A549 (cell line): ENCODE data around the gene LOC128125822.

ENCODE experiments used
- ATAC-seq, 2 experiments: fragments of 200-7000 bp in 1 of 2; fragments of >200 bp in 1 of 2; cut with Nextera tagmentation in 1 of 2; cut with Tn5 transposase in 1 of 2; 3 replicates each; pipeline versions ENCODE4 v1.8.0 to v1.9.1; 2018 to 2020; ENCODE audit warnings: mild to moderate bottlenecking in 1 of 2, moderate library complexity in 1 of 2
- CTCF ChIA-PET: fragments of 300-600 bp; sonication (Branson Sonifier 250); formaldehyde crosslinking; extraction: SDS; loops from one replicate; lab custom pipeline; 2021; ENCODE audit warnings: antibody characterized with exemption, inconsistent platforms; lab: Yijun Ruan, JAX
- POLR2A ChIA-PET: fragments of 350-600 bp; formaldehyde crosslinking; extraction: SDS; loops from one replicate; lab custom pipeline; 2021; ENCODE audit warnings: antibody characterized with exemption, inconsistent platforms; lab: Yijun Ruan, JAX
- DNase-seq, 2 experiments: peaks; one replicate each; pipeline versions ENCODE4 v3.0.0 to v3.0.0-alpha.2; 2011 to 2016; ENCODE audit warnings: low read depth in 1 of 2, low spot score in 1 of 2
- FAIRE-seq: peaks from 2 replicates; lab custom pipeline; 2011; peaks lifted over from hg19 to GRCh38; lab: Jason Lieb, UNC
- H3K27ac ChIP-seq, 2 experiments: fragments of >200 bp; sonication (Bioruptor Twin); formaldehyde crosslinking; 3 replicates each; pipeline ENCODE4 v1.5.1; 2016 to 2017
- H3K4me1 ChIP-seq: fragments of >200 bp; sonication (Bioruptor Twin); formaldehyde crosslinking; 3 replicates; pipeline ENCODE4 v1.6.1; 2016
- H3K4me2 ChIP-seq: fragments of >200 bp; sonication (Bioruptor Twin); formaldehyde crosslinking; 3 replicates; pipeline ENCODE4 v1.6.1; 2016
- H3K4me3 ChIP-seq: fragments of >200 bp; sonication (Bioruptor Twin); formaldehyde crosslinking; 3 replicates; pipeline ENCODE4 v1.5.1; 2016
- H3K9me3 ChIP-seq: fragments of >200 bp; sonication (Bioruptor Twin); formaldehyde crosslinking; 3 replicates; pipeline ENCODE4 v1.6.1; 2016
- CBX2 ChIP-seq: fragments of 200-600 bp; sonication (generic); IDR thresholded peaks from 2 replicates; pipeline ENCODE4 v1.6.1; 2016; ENCODE audit warnings: low read depth, mild to moderate bottlenecking, borderline replicate concordance
- CHD4 ChIP-seq: fragments of 200-600 bp; sonication (generic); IDR thresholded peaks from 2 replicates; pipeline ENCODE4 v1.6.1; 2016; ENCODE audit warnings: antibody characterized with exemption, mild to moderate bottlenecking, borderline replicate concordance
- E2F6 ChIP-seq: IDR thresholded peaks from 2 replicates; pipeline ENCODE4 v1.6.1; 2012; ENCODE audit warnings: low read depth, borderline replicate concordance
- ELK1 ChIP-seq: fragments of 150-350 bp; IDR thresholded peaks from 2 replicates; pipeline ENCODE4 v1.6.1; 2014; ENCODE audit warnings: low read depth, mild to moderate bottlenecking, low read length
- FOSB ChIP-seq: fragments of 250-450 bp; sonication (Bioruptor Pico); IDR thresholded peaks from 2 replicates; pipeline ENCODE4 v1.5.0; 2020; ENCODE audit warnings: mild to moderate bottlenecking, moderate library complexity
- FOXS1 ChIP-seq: fragments of 250-450 bp; sonication (Bioruptor Pico); IDR thresholded peaks from 2 replicates; pipeline ENCODE4 v1.5.0; 2020; ENCODE audit warnings: mild to moderate bottlenecking, moderate library complexity
- HMGXB4 ChIP-seq: fragments of 250-450 bp; sonication (Bioruptor Pico); IDR thresholded peaks from 2 replicates; pipeline ENCODE4 v1.5.0; 2021; ENCODE audit warnings: mild to moderate bottlenecking, moderate library complexity, borderline replicate concordance
- HOXA7 ChIP-seq: fragments of 250-450 bp; sonication (Bioruptor Pico); IDR thresholded peaks from 2 replicates; pipeline ENCODE4 v1.5.0; 2020; ENCODE audit warnings: mild to moderate bottlenecking, moderate library complexity
- JUNB ChIP-seq: fragments of >200 bp; sonication (Bioruptor Twin); formaldehyde crosslinking; IDR thresholded peaks from 2 replicates; pipeline ENCODE4 v1.6.1; 2016
- KDM1A ChIP-seq: fragments of 200-600 bp; sonication (generic); IDR thresholded peaks from 2 replicates; pipeline ENCODE4 v1.6.1; 2016; ENCODE audit warnings: low read depth, mild to moderate bottlenecking
- MAX ChIP-seq: IDR thresholded peaks from 2 replicates; pipeline ENCODE4 v1.6.1; 2012
- MAZ ChIP-seq: fragments of 150-350 bp; IDR thresholded peaks from 2 replicates; pipeline ENCODE4 v1.6.1; 2014; ENCODE audit warnings: antibody characterized with exemption, low read depth, low read length, borderline replicate concordance
- MYC ChIP-seq: IDR thresholded peaks from 2 replicates; pipeline ENCODE4 v1.6.1; 2012; ENCODE audit warnings: mild to moderate bottlenecking, inconsistent platforms, low read length, improper control_type of control experiment, borderline replicate concordance
- PHF8 ChIP-seq: fragments of 200-600 bp; sonication (generic); IDR thresholded peaks from 2 replicates; pipeline ENCODE4 v1.6.1; 2016; ENCODE audit warnings: low read depth, mild to moderate bottlenecking, antibody characterized with exemption, moderate library complexity, borderline replicate concordance
- POLR2AphosphoS2 ChIP-seq: conservative IDR thresholded peaks from 2 replicates; pipeline ENCODE4 v1.6.1; 2012; ENCODE audit warnings: low read length, improper control_type of control experiment, inconsistent platforms
- RNF2 ChIP-seq: fragments of 200-600 bp; sonication (generic); IDR thresholded peaks from 2 replicates; pipeline ENCODE4 v1.6.1; 2016; ENCODE audit warnings: low read depth, mild to moderate bottlenecking, antibody characterized with exemption, moderate library complexity, borderline replicate concordance
- SMC3 ChIP-seq: fragments of >200 bp; sonication (Bioruptor Twin); formaldehyde crosslinking; IDR thresholded peaks from 3 replicates; pipeline ENCODE4 v1.6.1; 2018; ENCODE audit warnings: inconsistent platforms
- WGBS: methylation state at CpG from one replicate; pipeline ENCODE4 v1.1.6; 2017; ENCODE audit errors: missing lambda C conversion rate; 5-methylcytosine and 5-hydroxymethylcytosine counted together

LOC128125822 gene

GRCh38 chr6:63600136-63600535 lies 27.9 kb downstream of the LOC128125822 start:
- Histone ChIP-seq H3K9me3 (no peaks in the 10 kb centered on the region), H3K4me1 (peaks cover 10% of the 10 kb centered on the region; the same call in 2 of the 3 replicates), H3K27ac (no peak overlapping the region), H3K4me2 (no peak overlapping the region), H3K4me3 (no peak overlapping the region)
- DNase-seq (no peak), ATAC-seq (no peak), FAIRE-seq (no peak)
- WGBS = 69% methylated on average over 6 of the region's 6 CpGs
- ChIA-PET CTCF (interaction anchor here (0.8 to 1.8 kb wide), 5 partner anchors 11 to 247 kb away, joined by 3 to 5 read pairs (median 3); no protein-coding TSS in a partner anchor), POLR2A (no interaction called here)
- TF ChIP-seq MAX (no peak), MAZ (no peak), HOXA7 (CRISPR knock-in tag) (no peak), CHD4 (no peak), PHF8 (no peak), CBX2 (no peak), SMC3 (no peak), RNF2 (no peak), FOSB (CRISPR knock-in tag) (no peak), MYC (no peak), FOXS1 (CRISPR knock-in tag) (no peak), POLR2AphosphoS2 (no peak)

- CTCF ChIA-PET = interaction anchor here (1.0 to 2.1 kb wide), 2 partner anchors 11 to 35 kb away, joined by 4 to 6 read pairs; no protein-coding TSS in a partner anchor
- FAIRE-seq = no peak
These were observed 37.0 kb downstream of the LOC128125822 start for GRCh38 chr6:63609231-63609630.

More at GRCh38 chr6:63609231-63609630, 37.0 kb downstream of the LOC128125822 start:
- no peak for DNase-seq
- Histone ChIP-seq H3K27ac (no peak overlapping the region), H3K4me3 (no peak overlapping the region), H3K4me1 (no peaks in the 10 kb centered on the region), H3K9me3 (no peaks in the 10 kb centered on the region), H3K4me2 (no peak overlapping the region)
- WGBS = 86% methylated on average over 1 of the region's 1 CpG
- POLR2A ChIA-PET = no interaction called here
- ATAC-seq = no peak
- no peak for TF ChIP-seq E2F6
- no peak for TF ChIP-seq JUNB
- no peak for TF ChIP-seq KDM1A
- TF ChIP-seq ELK1 = no peak
- no peak for TF ChIP-seq HMGXB4 (CRISPR knock-in tag)
